Effector memory CD4-positive, alpha-beta T cell (primary cell): ENCODE results near the gene WWC1.

Source experiments
- DNase-seq, 3 donors: peaks; one replicate each; pipeline ENCODE4 v3.0.0-alpha.2; 2020
- H3K27ac ChIP-seq: 2 replicates; pipeline ENCODE4 v1.7.0; 2013; ENCODE audit warnings: mild to moderate bottlenecking, low read length, moderate library complexity; ENCODE audit not compliant: insufficient read depth, poor library complexity, severe bottlenecking
- H3K27me3 ChIP-seq: replicated peaks from 2 replicates; pipeline ENCODE4 v1.7.0; 2013; ENCODE audit warnings: mild to moderate bottlenecking, low read length; ENCODE audit not compliant: insufficient read depth, control insufficient read depth, poor library complexity, severe bottlenecking
- H3K36me3 ChIP-seq: 2 replicates; pipeline ENCODE4 v1.7.0; 2013; ENCODE audit warnings: mild to moderate bottlenecking, low read length, moderate library complexity; ENCODE audit not compliant: control insufficient read depth, insufficient read depth
- H3K4me1 ChIP-seq: 2 replicates; pipeline ENCODE4 v1.7.0; 2013; ENCODE audit warnings: low read length, mild to moderate bottlenecking; ENCODE audit not compliant: control insufficient read depth, insufficient read depth, poor library complexity, severe bottlenecking
- H3K4me3 ChIP-seq: 2 replicates; pipeline ENCODE4 v1.7.0; 2013; ENCODE audit warnings: low read length, low read depth, mild to moderate bottlenecking; ENCODE audit not compliant: insufficient read depth, poor library complexity, severe bottlenecking
- H3K9me3 ChIP-seq: 2 replicates; pipeline ENCODE4 v1.7.0; 2013; ENCODE audit warnings: mild to moderate bottlenecking, low read length, moderate library complexity; ENCODE audit not compliant: control insufficient read depth

Gene WWC1

GRCh38 chr5:168298949-168299348 lies 7.5 kb downstream of the WWC1 start:
- H3K36me3 ChIP-seq = no peaks in the 10 kb centered on the region
- H3K27me3 ChIP-seq = peaks cover 4% of the 10 kb centered on the region
- no peak overlapping the region for H3K4me3 ChIP-seq
- DNase-seq = no peak
- H3K27ac ChIP-seq = no peak overlapping the region
- H3K9me3 ChIP-seq = no peaks in the 10 kb centered on the region
- no peaks in the 10 kb centered on the region for H3K4me1 ChIP-seq

- H3K27ac ChIP-seq = no peak overlapping the region
- DNase-seq = no peak
- no peak overlapping the region for H3K4me3 ChIP-seq
- H3K4me1 ChIP-seq = no peaks in the 10 kb centered on the region
- no peaks in the 10 kb centered on the region for H3K9me3 ChIP-seq
- no peaks in the 10 kb centered on the region for H3K36me3 ChIP-seq
- H3K27me3 ChIP-seq = peaks cover 4% of the 10 kb centered on the region
Measured at GRCh38 chr5:168299372-168299771, 7.9 kb downstream of the WWC1 start.

- H3K27me3 ChIP-seq = no peaks in the 10 kb centered on the region
- no peak overlapping the region for H3K27ac ChIP-seq
- H3K9me3 ChIP-seq = no peaks in the 10 kb centered on the region
- no peak overlapping the region for H3K4me3 ChIP-seq
- H3K36me3 ChIP-seq = no peaks in the 10 kb centered on the region
- no peaks in the 10 kb centered on the region for H3K4me1 ChIP-seq
- no peak for DNase-seq
Measured at GRCh38 chr5:168300326-168301182, 9.1 kb downstream of the WWC1 start.

GRCh38 chr5:168301593-168302390 lies 10.3 kb downstream of the WWC1 start:
- Histone ChIP-seq H3K4me3 (no peak overlapping the region), H3K9me3 (no peaks in the 10 kb centered on the region), H3K4me1 (no peaks in the 10 kb centered on the region), H3K27me3 (no peaks in the 10 kb centered on the region), H3K27ac (no peak overlapping the region), H3K36me3 (no peaks in the 10 kb centered on the region)
- DNase-seq = no peak

- H3K4me1 ChIP-seq = no peaks in the 10 kb centered on the region
- H3K9me3 ChIP-seq = no peaks in the 10 kb centered on the region
- no peak overlapping the region for H3K4me3 ChIP-seq
- no peak for DNase-seq
- no peaks in the 10 kb centered on the region for H3K36me3 ChIP-seq
- H3K27ac ChIP-seq = no peak overlapping the region
- H3K27me3 ChIP-seq = no peaks in the 10 kb centered on the region
Measured at GRCh38 chr5:168302785-168303184, 11.3 kb downstream of the WWC1 start.

- Histone ChIP-seq H3K4me3 (no peak overlapping the region), H3K4me1 (no peaks in the 10 kb centered on the region), H3K27ac (no peak overlapping the region), H3K9me3 (no peaks in the 10 kb centered on the region), H3K27me3 (no peaks in the 10 kb centered on the region), H3K36me3 (no peaks in the 10 kb centered on the region)
- no peak for DNase-seq
Measured at GRCh38 chr5:168303393-168304025, 12.1 kb downstream of the WWC1 start.

GRCh38 chr5:168304349-168304748 lies 12.9 kb downstream of the WWC1 start:
- no peak for DNase-seq
- Histone ChIP-seq H3K4me3 (no peak overlapping the region), H3K27me3 (no peaks in the 10 kb centered on the region), H3K27ac (no peak overlapping the region), H3K36me3 (no peaks in the 10 kb centered on the region), H3K9me3 (no peaks in the 10 kb centered on the region), H3K4me1 (no peaks in the 10 kb centered on the region)

- no peaks in the 10 kb centered on the region for H3K9me3 ChIP-seq
- no peaks in the 10 kb centered on the region for H3K4me1 ChIP-seq
- no peaks in the 10 kb centered on the region for H3K36me3 ChIP-seq
- H3K27ac ChIP-seq = no peak overlapping the region
- H3K4me3 ChIP-seq = no peak overlapping the region
- H3K27me3 ChIP-seq = no peaks in the 10 kb centered on the region
- no peak for DNase-seq
Measured at GRCh38 chr5:168305281-168305680, 13.8 kb downstream of the WWC1 start.

- Histone ChIP-seq H3K4me3 (no peak overlapping the region), H3K36me3 (no peaks in the 10 kb centered on the region), H3K9me3 (no peaks in the 10 kb centered on the region), H3K27me3 (no peaks in the 10 kb centered on the region), H3K4me1 (no peaks in the 10 kb centered on the region), H3K27ac (no peak overlapping the region)
- no peak for DNase-seq
Measured at GRCh38 chr5:168307022-168307421, 15.6 kb downstream of the WWC1 start.
